WTC11 (cell line): ENCODE measurements around the gene SSRP1. TPM values are rescaled to one million over a fixed set of nuclear protein-coding genes. Genes with fewer than 3 reads are reported as not detected.

Experiments used
- ATAC-seq: fragments of 200-7000 bp; cut with Tn5 transposase; 2 replicates; pipeline ENCODE4 v1.10.0; 2021; ENCODE audit warnings: mild to moderate bottlenecking, moderate library complexity
- CTCF ChIA-PET: fragments of 300-600 bp; sonication (Branson Sonifier 250); formaldehyde crosslinking; loops from one replicate; lab custom pipeline; 2021; ENCODE audit warnings: antibody characterized with exemption; lab: Charles Lee
- POLR2A ChIA-PET: fragments of 350-600 bp; sonication (Branson Sonifier 250); formaldehyde crosslinking; loops from one replicate; lab custom pipeline; 2021; ENCODE audit warnings: antibody characterized with exemption; lab: Charles Lee
- DNase-seq: peaks from one replicate; pipeline ENCODE4 v3.0.0; 2021; ENCODE audit warnings: low spot score
- H3K27ac Mint-ChIP-seq: 2 replicates; pipeline ENCODE4 v1.8.0; 2021; ENCODE audit warnings: mixed read lengths
- H3K27me3 Mint-ChIP-seq: 2 replicates; pipeline ENCODE4 v1.8.0; 2021; ENCODE audit warnings: low read depth, mild to moderate bottlenecking, moderate library complexity, mixed read lengths
- H3K36me3 Mint-ChIP-seq: 2 replicates; pipeline ENCODE4 v1.8.0; 2021; ENCODE audit warnings: mixed read lengths
- H3K4me1 Mint-ChIP-seq: 2 replicates; pipeline ENCODE4 v1.8.0; 2022; ENCODE audit warnings: mixed read lengths
- H3K4me3 Mint-ChIP-seq: 2 replicates; pipeline ENCODE4 v1.8.0; 2021; ENCODE audit warnings: mild to moderate bottlenecking, moderate library complexity, mixed read lengths
- H3K9me3 Mint-ChIP-seq: 2 replicates; pipeline ENCODE4 v1.8.0; 2021; ENCODE audit warnings: mixed read lengths
- ATF1 ChIP-seq: sonication (generic); formaldehyde crosslinking; IDR thresholded peaks from 2 replicates; pipeline ENCODE4 v1.8.1; 2023; ENCODE audit warnings: mild to moderate bottlenecking, moderate library complexity, missing genetic modification reagents
- CREB1 ChIP-seq: sonication (generic); formaldehyde crosslinking; IDR thresholded peaks from 2 replicates; pipeline ENCODE4 v1.8.0; 2023; ENCODE audit warnings: mild to moderate bottlenecking, missing genetic modification reagents
- ESRRA ChIP-seq: sonication (generic); formaldehyde crosslinking; IDR thresholded peaks from 2 replicates; pipeline ENCODE4 v1.8.1; 2022; ENCODE audit warnings: mild to moderate bottlenecking, missing genetic modification reagents, borderline replicate concordance
- FOXJ3 ChIP-seq: sonication (generic); formaldehyde crosslinking; IDR thresholded peaks from 2 replicates; pipeline ENCODE4 v1.9.0; 2021; ENCODE audit warnings: missing genetic modification reagents, mild to moderate bottlenecking, borderline replicate concordance
- MYBL2 ChIP-seq: sonication (generic); formaldehyde crosslinking; IDR thresholded peaks from 2 replicates; pipeline ENCODE4 v1.8.1; 2023; ENCODE audit warnings: mild to moderate bottlenecking, moderate library complexity, missing genetic modification reagents
- SMAD4 ChIP-seq: sonication (generic); formaldehyde crosslinking; IDR thresholded peaks from 2 replicates; pipeline ENCODE4 v1.8.0; 2022; ENCODE audit warnings: mild to moderate bottlenecking, missing genetic modification reagents
- ZNF138 ChIP-seq: sonication (generic); formaldehyde crosslinking; conservative IDR thresholded peaks from 2 replicates; pipeline ENCODE4 v1.8.1; 2022; ENCODE audit warnings: mild to moderate bottlenecking, moderate library complexity, missing genetic modification reagents
- ZNF416 ChIP-seq: fragments of 250-450 bp; sonication (Bioruptor Pico); IDR thresholded peaks from 2 replicates; pipeline ENCODE4 v1.9.0; 2021; ENCODE audit warnings: mild to moderate bottlenecking, inconsistent platforms
- ZNF671 ChIP-seq: fragments of 250-450 bp; sonication (Bioruptor Pico); IDR thresholded peaks from 2 replicates; pipeline ENCODE4 v1.8.0; 2021; ENCODE audit warnings: mild to moderate bottlenecking
- total RNA-seq: library from RNA; stranded (reverse); gene quantifications from 3 replicates; pipeline ENCODE4 v1.2.3, GENCODE V29; 2021
- TF ChIP-seq, protein P1 (sequence below): sonication (generic); formaldehyde crosslinking; IDR thresholded peaks from 2 replicates; pipeline ENCODE4 v1.8.1; 2023; ENCODE audit warnings: mild to moderate bottlenecking, moderate library complexity, missing genetic modification reagents
- TF ChIP-seq, protein P2 (sequence below): sonication (generic); formaldehyde crosslinking; IDR thresholded peaks from 2 replicates; pipeline ENCODE4 v1.8.0; 2022; ENCODE audit warnings: mild to moderate bottlenecking, missing genetic modification reagents
- TF ChIP-seq, protein P3 (sequence below): fragments of 250-450 bp; sonication (Bioruptor Pico); IDR thresholded peaks from 2 replicates; pipeline ENCODE4 v1.9.0; 2021; ENCODE audit warnings: moderate library complexity, mild to moderate bottlenecking, inconsistent platforms, borderline replicate concordance
- TF ChIP-seq, protein P4 (sequence below): fragments of 250-450 bp; sonication (Bioruptor Pico); IDR thresholded peaks from 2 replicates; pipeline ENCODE4 v2.1.2; 2022; ENCODE audit warnings: mild to moderate bottlenecking, moderate library complexity
- TF ChIP-seq, protein P5 (sequence below): sonication (generic); formaldehyde crosslinking; IDR thresholded peaks from 2 replicates; pipeline ENCODE4 v1.8.1; 2023; ENCODE audit warnings: mild to moderate bottlenecking, missing genetic modification reagents, moderate library complexity
- TF ChIP-seq, protein P6 (sequence below): fragments of 250-450 bp; sonication (Bioruptor Pico); IDR thresholded peaks from 2 replicates; pipeline ENCODE4 v1.9.0; 2021; ENCODE audit warnings: mild to moderate bottlenecking, borderline replicate concordance

SSRP1 gene
- total RNA-seq, 1 experiment from 2014 or later: 228 TPM

DNA sequence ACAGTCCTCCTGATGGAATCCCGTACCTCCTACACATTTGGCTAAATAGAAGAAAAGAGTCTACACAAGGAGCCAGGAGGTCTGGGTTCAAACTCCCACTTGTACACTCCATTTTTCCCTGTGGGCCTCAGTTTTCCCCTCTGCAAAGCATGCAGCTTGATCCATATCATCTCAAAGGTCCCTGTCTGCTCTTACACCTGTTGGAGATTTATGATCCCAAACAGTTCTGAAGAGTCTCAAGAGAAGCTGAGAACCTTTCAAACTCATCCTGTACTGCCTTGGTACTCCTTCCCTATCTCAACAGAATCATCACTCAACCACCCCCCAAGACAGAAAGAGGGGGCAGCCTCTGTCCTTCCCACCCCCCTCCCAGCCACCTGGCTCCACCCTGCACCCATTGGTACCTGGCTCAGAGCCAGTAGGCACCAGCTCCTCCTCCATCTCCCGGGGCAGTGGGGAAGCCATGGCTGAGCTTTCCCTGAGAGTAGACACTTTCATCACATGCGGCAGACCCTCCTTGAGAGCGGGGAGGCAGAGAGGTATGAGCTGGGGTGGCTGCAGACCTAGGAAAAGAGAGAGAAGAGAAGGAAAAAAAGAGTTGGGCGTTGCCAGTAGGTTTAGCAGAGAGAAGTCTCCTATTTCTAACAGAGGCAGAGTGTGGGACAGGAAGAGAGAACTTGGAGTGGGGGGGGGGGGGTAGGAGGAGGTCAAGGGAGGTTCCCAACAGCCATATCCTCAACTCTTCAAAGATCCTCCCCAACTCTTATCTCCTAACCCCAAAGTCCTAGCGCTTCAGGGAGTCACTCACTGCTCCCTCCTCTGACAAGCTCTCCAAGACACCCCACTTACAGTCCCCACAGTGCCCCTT, 14.1 kb downstream of the SSRP1 start:
- CTCF ChIA-PET: interaction anchor here (0.5 to 2.6 kb wide), 8 partner anchors 10 to 182 kb away, joined by 3 to 12 read pairs (median 4); partner anchors contain the start of gene RTN4RL2

DNA sequence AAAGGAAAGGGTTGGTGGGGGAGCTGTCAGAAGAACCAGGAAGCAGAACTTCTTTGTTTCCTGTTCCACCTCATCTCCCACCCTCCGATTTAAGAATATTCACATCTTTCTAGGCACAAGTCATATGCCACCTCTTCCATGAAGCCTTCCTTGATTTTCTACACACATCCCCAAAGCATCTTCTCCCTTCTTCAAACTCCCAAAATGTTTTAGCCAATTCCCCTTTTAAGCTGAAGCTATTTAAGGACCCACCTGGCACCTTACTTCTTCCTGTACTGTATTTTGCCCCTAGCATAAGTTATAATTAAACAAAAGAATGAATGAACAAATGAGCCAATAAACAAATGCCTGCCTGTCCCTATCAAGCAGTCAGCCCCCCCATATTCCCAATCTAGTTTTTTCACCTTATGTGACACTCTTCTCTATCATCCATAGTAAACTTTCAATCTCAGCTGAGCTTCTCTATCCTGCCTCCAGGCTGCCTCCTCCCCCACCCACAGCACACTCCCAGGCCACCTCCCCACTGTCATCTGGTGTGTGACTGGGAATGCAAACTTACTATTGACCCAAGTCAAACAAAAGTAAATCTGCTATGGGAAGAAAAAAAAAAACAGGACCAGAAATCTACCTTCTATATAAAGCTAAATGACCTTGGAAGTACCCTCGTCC, 14.8 kb downstream of the SSRP1 start:
- ChIA-PET CTCF (interaction anchor here (1.8 to 2.6 kb wide), 2 partner anchors 18 to 72 kb away, joined by 6 to 12 read pairs; no protein-coding TSS in a partner anchor), POLR2A (interaction anchor here (1.0 kb wide), 1 partner anchor 18 kb away, joined by 3 read pairs; no protein-coding TSS in a partner anchor)
- Mint-ChIP-seq H3K4me3 (no peak overlapping the region), H3K27me3 (no peaks in the 10 kb centered on the region), H3K9me3 (no peaks in the 10 kb centered on the region), H3K36me3 (peaks cover 18% of the 10 kb centered on the region), H3K4me1 (peaks cover 43% of the 10 kb centered on the region), H3K27ac (peak overlapping the region; percentile 34; the same call in 1 of the 2 replicates)
- no peak for TF ChIP-seq FOXJ3 (CRISPR knock-in tag)
- no peak for TF ChIP-seq ATF1 (CRISPR knock-in tag)
- TF ChIP-seq, protein P1, sequence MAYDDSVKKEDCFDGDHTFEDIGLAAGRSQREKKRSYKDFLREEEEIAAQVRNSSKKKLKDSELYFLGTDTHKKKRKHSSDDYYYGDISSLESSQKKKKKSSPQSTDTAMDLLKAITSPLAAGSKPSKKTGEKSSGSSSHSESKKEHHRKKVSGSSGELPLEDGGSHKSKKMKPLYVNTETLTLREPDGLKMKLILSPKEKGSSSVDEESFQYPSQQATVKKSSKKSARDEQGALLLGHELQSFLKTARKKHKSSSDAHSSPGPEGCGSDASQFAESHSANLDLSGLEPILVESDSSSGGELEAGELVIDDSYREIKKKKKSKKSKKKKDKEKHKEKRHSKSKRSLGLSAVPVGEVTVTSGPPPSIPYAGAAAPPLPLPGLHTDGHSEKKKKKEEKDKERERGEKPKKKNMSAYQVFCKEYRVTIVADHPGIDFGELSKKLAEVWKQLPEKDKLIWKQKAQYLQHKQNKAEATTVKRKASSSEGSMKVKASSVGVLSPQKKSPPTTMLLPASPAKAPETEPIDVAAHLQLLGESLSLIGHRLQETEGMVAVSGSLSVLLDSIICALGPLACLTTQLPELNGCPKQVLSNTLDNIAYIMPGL (CRISPR knock-in tag): no peak
- no peak for TF ChIP-seq CREB1
- DNase-seq: no peak
- ATAC-seq: no peak

More for the DNA sequence above, 14.1 kb downstream of the SSRP1 start:
- Mint-ChIP-seq H3K27ac (peak overlapping the region; percentile 76), H3K4me3 (peak overlapping the region; percentile 88), H3K27me3 (no peaks in the 10 kb centered on the region), H3K36me3 (peaks cover 24% of the 10 kb centered on the region), H3K4me1 (peaks cover 49% of the 10 kb centered on the region), H3K9me3 (no peaks in the 10 kb centered on the region)
- ATAC-seq (no peak), DNase-seq (no peak)
- TF ChIP-seq ZNF416 (no peak), SMAD4 (CRISPR knock-in tag) (no peak), ZNF671 (CRISPR knock-in tag) (no peak), MYBL2 (CRISPR knock-in tag) (no peak), ESRRA (CRISPR knock-in tag) (no peak), ZNF138 (CRISPR knock-in tag) (no peak)
- TF ChIP-seq, protein P2, sequence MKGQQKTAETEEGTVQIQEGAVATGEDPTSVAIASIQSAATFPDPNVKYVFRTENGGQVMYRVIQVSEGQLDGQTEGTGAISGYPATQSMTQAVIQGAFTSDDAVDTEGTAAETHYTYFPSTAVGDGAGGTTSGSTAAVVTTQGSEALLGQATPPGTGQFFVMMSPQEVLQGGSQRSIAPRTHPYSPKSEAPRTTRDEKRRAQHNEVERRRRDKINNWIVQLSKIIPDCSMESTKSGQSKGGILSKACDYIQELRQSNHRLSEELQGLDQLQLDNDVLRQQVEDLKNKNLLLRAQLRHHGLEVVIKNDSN: no peak
- TF ChIP-seq, protein P3, sequence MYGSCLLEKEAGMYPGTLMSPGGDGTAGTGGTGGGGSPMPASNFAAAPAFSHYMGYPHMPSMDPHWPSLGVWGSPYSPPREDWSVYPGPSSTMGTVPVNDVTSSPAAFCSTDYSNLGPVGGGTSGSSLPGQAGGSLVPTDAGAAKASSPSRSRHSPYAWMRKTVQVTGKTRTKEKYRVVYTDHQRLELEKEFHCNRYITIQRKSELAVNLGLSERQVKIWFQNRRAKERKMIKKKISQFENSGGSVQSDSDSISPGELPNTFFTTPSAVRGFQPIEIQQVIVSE (CRISPR knock-in tag): no peak
- TF ChIP-seq, protein P4, sequence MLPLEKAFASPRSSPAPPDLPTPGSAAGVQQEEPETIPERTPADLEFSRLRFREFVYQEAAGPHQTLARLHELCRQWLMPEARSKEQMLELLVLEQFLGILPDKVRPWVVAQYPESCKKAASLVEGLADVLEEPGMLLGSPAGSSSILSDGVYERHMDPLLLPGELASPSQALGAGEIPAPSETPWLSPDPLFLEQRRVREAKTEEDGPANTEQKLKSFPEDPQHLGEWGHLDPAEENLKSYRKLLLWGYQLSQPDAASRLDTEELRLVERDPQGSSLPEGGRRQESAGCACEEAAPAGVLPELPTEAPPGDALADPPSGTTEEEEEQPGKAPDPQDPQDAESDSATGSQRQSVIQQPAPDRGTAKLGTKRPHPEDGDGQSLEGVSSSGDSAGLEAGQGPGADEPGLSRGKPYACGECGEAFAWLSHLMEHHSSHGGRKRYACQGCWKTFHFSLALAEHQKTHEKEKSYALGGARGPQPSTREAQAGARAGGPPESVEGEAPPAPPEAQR (CRISPR knock-in tag): no peak
- TF ChIP-seq, protein P5, sequence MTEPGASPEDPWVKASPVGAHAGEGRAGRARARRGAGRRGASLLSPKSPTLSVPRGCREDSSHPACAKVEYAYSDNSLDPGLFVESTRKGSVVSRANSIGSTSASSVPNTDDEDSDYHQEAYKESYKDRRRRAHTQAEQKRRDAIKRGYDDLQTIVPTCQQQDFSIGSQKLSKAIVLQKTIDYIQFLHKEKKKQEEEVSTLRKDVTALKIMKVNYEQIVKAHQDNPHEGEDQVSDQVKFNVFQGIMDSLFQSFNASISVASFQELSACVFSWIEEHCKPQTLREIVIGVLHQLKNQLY (CRISPR knock-in tag): no peak
- TF ChIP-seq, protein P6, sequence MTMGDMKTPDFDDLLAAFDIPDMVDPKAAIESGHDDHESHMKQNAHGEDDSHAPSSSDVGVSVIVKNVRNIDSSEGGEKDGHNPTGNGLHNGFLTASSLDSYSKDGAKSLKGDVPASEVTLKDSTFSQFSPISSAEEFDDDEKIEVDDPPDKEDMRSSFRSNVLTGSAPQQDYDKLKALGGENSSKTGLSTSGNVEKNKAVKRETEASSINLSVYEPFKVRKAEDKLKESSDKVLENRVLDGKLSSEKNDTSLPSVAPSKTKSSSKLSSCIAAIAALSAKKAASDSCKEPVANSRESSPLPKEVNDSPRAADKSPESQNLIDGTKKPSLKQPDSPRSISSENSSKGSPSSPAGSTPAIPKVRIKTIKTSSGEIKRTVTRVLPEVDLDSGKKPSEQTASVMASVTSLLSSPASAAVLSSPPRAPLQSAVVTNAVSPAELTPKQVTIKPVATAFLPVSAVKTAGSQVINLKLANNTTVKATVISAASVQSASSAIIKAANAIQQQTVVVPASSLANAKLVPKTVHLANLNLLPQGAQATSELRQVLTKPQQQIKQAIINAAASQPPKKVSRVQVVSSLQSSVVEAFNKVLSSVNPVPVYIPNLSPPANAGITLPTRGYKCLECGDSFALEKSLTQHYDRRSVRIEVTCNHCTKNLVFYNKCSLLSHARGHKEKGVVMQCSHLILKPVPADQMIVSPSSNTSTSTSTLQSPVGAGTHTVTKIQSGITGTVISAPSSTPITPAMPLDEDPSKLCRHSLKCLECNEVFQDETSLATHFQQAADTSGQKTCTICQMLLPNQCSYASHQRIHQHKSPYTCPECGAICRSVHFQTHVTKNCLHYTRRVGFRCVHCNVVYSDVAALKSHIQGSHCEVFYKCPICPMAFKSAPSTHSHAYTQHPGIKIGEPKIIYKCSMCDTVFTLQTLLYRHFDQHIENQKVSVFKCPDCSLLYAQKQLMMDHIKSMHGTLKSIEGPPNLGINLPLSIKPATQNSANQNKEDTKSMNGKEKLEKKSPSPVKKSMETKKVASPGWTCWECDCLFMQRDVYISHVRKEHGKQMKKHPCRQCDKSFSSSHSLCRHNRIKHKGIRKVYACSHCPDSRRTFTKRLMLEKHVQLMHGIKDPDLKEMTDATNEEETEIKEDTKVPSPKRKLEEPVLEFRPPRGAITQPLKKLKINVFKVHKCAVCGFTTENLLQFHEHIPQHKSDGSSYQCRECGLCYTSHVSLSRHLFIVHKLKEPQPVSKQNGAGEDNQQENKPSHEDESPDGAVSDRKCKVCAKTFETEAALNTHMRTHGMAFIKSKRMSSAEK (CRISPR knock-in tag): no peak
- POLR2A ChIA-PET: interaction anchor here (0.6 to 1.0 kb wide), 2 partner anchors 13 to 18 kb away, joined by 3 read pairs; no protein-coding TSS in a partner anchor
